HepG2 (cell line): Measurements from ENCODE around the gene FBXW5. TPM values are rescaled to one million over a fixed set of nuclear protein-coding genes. Genes with fewer than 3 reads are reported as not detected.

Experiments
- CEBPG ChIP-seq: IDR thresholded peaks from 2 replicates; pipeline ENCODE4 v1.6.1; 2016
- GABPB1 ChIP-seq: IDR thresholded peaks from 2 replicates; pipeline ENCODE4 v1.6.1; 2016; ENCODE audit warnings: mild to moderate bottlenecking, missing genetic modification reagents, moderate library complexity, missing compliant biosample characterization
- KLF11 ChIP-seq: IDR thresholded peaks from 2 replicates; pipeline ENCODE4 v1.6.1; 2016; ENCODE audit warnings: missing compliant biosample characterization
- MXI1 ChIP-seq: IDR thresholded peaks from 3 replicates; pipeline ENCODE4 v1.6.1; 2012; ENCODE audit warnings: low read depth, low read length, inconsistent platforms, borderline replicate concordance
- NFYC ChIP-seq: IDR thresholded peaks from 2 replicates; pipeline ENCODE4 v1.6.1; 2016; ENCODE audit warnings: missing genetic modification reagents, missing compliant biosample characterization
- RBFOX2 ChIP-seq: fragments of 200-400 bp; formaldehyde crosslinking; IDR thresholded peaks from 2 replicates; pipeline ENCODE4 v1.6.1; 2017; ENCODE audit warnings: low read depth, mild to moderate bottlenecking, low read length
- SATB2 ChIP-seq: sonication (generic); formaldehyde crosslinking; IDR thresholded peaks from 2 replicates; pipeline ENCODE4 v1.5.0; 2020; ENCODE audit warnings: missing genetic modification reagents
- STAG1 ChIP-seq: sonication (generic); formaldehyde crosslinking; IDR thresholded peaks from 2 replicates; pipeline ENCODE4 v1.4.0; 2020; ENCODE audit warnings: missing genetic modification reagents
- ZBTB38 ChIP-seq: sonication (generic); formaldehyde crosslinking; IDR thresholded peaks from 2 replicates; pipeline ENCODE4 v1.5.1; 2020; ENCODE audit warnings: mild to moderate bottlenecking, missing genetic modification reagents
- ZMYM2 ChIP-seq: sonication (generic); formaldehyde crosslinking; IDR thresholded peaks from 2 replicates; pipeline ENCODE4 v1.8.0; 2022; ENCODE audit warnings: mild to moderate bottlenecking, missing genetic modification reagents
- ZNF235 ChIP-seq: sonication (generic); formaldehyde crosslinking; IDR thresholded peaks from 2 replicates; pipeline ENCODE4 v1.8.1; 2023; ENCODE audit warnings: mild to moderate bottlenecking, missing genetic modification reagents, borderline replicate concordance
- ZNF260 ChIP-seq: sonication (generic); formaldehyde crosslinking; IDR thresholded peaks from 2 replicates; pipeline ENCODE4 v1.4.0; 2020; ENCODE audit warnings: missing genetic modification reagents, low read depth, mild to moderate bottlenecking, borderline replicate concordance
- ZNF430 ChIP-seq: sonication (generic); formaldehyde crosslinking; IDR thresholded peaks from 2 replicates; pipeline ENCODE4 v1.9.0; 2021; ENCODE audit warnings: mild to moderate bottlenecking, missing genetic modification reagents
- ZNF44 ChIP-seq: sonication (generic); formaldehyde crosslinking; IDR thresholded peaks from 2 replicates; pipeline ENCODE4 v1.5.1; 2020; ENCODE audit warnings: mild to moderate bottlenecking, missing genetic modification reagents
- ZNF558 ChIP-seq: sonication (generic); formaldehyde crosslinking; IDR thresholded peaks from 2 replicates; pipeline ENCODE4 v1.9.0; 2022; ENCODE audit warnings: mild to moderate bottlenecking, missing genetic modification reagents, borderline replicate concordance
- ZNF619 ChIP-seq: sonication (generic); formaldehyde crosslinking; IDR thresholded peaks from 2 replicates; pipeline ENCODE4 v1.4.0; 2020; ENCODE audit warnings: mild to moderate bottlenecking, missing genetic modification reagents
- ZNF678 ChIP-seq: sonication (generic); formaldehyde crosslinking; IDR thresholded peaks from 2 replicates; pipeline ENCODE4 v1.4.0; 2020; ENCODE audit warnings: mild to moderate bottlenecking, missing genetic modification reagents
- ZNF775 ChIP-seq: sonication (generic); formaldehyde crosslinking; IDR thresholded peaks from 2 replicates; pipeline ENCODE4 v1.4.0; 2020; ENCODE audit warnings: missing genetic modification reagents, mild to moderate bottlenecking, moderate library complexity, borderline replicate concordance
- polyA plus RNA-seq, 8 experiments: library from polyadenylated mRNA; depleted of rRNA in 3 of 8; stranded (reverse) in 7 of 8; unstranded in 1 of 8; fragments of >200 nt; fragmentation: Illumina TruSeq in 4 of 8; extraction: Trizol in 4 of 8; gene quantifications; 2 replicates each; pipeline versions ENCODE4 v1.2.1 to v1.2.3, GENCODE V29; 2011 to 2016; ENCODE audit warnings: low read depth in 4 of 8, missing spikeins in 1 of 8, mixed read lengths in 1 of 8; ENCODE audit not compliant: insufficient read depth in 1 of 8
- total RNA-seq, 5 experiments: library from RNA; depleted of rRNA; stranded (reverse); fragments of >200 nt; fragmentation: Illumina TruSeq; extraction: Trizol; gene quantifications; 2 replicates each; pipeline ENCODE4 v1.2.3, GENCODE V29; 2016; ENCODE audit warnings: low read depth in 1 of 5
- TF ChIP-seq, protein P1 (sequence below): sonication (generic); formaldehyde crosslinking; IDR thresholded peaks from 2 replicates; pipeline ENCODE4 v1.9.0; 2022; ENCODE audit warnings: missing genetic modification reagents, mild to moderate bottlenecking, borderline replicate concordance
- TF ChIP-seq, protein P2 (sequence below): sonication (generic); formaldehyde crosslinking; IDR thresholded peaks from 2 replicates; pipeline ENCODE4 v1.4.0; 2020; ENCODE audit warnings: missing genetic modification reagents
- TF ChIP-seq, protein P3 (sequence below): sonication (generic); formaldehyde crosslinking; IDR thresholded peaks from 2 replicates; pipeline ENCODE4 v1.4.0; 2020; ENCODE audit warnings: missing genetic modification reagents, borderline replicate concordance
- TF ChIP-seq, protein P4 (sequence below): sonication (generic); formaldehyde crosslinking; IDR thresholded peaks from 2 replicates; pipeline ENCODE4 v1.4.0; 2020; ENCODE audit warnings: mild to moderate bottlenecking, missing genetic modification reagents
- TF ChIP-seq, protein P5 (sequence below): sonication (generic); formaldehyde crosslinking; IDR thresholded peaks from 2 replicates; pipeline ENCODE4 v1.5.0; 2020; ENCODE audit warnings: missing genetic modification reagents, mild to moderate bottlenecking, borderline replicate concordance

FBXW5 gene
- total and polyA plus RNA-seq, 2 of the 13 experiments (the other 11 are each of a cell fraction or from before 2014, with no cell fraction given), result 52.0 to 60.4 TPM

DNA sequence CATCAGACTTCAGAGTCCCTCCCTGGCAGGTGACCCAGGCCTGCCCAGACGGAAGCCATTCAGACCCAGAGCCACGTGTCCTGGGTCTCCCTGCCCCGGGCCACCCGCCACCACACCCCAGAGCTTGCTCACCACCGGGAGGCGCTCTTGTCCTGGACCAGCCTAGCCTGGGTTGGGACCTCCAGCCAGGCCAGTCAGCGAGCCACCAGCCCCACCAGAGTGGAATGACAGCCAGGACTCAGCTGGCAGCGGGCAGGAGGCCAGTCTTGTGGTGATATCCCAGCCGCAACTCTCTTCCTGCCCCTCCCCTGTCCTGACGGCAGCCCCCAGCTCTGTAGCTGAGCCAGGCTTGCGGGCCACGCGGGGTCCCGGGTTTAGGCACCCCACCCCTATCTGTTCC, 31.1 kb upstream of the FBXW5 start (continued):
- TF ChIP-seq, protein P1, sequence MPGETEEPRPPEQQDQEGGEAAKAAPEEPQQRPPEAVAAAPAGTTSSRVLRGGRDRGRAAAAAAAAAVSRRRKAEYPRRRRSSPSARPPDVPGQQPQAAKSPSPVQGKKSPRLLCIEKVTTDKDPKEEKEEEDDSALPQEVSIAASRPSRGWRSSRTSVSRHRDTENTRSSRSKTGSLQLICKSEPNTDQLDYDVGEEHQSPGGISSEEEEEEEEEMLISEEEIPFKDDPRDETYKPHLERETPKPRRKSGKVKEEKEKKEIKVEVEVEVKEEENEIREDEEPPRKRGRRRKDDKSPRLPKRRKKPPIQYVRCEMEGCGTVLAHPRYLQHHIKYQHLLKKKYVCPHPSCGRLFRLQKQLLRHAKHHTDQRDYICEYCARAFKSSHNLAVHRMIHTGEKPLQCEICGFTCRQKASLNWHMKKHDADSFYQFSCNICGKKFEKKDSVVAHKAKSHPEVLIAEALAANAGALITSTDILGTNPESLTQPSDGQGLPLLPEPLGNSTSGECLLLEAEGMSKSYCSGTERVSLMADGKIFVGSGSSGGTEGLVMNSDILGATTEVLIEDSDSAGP (CRISPR knock-in tag), result peak; percentile 40; the same call in 1 of the 2 replicates
- TF ChIP-seq RBFOX2 (no peak), ZBTB38 (no peak), ZNF260 (no peak), ZNF235 (no peak), CEBPG (CRISPR knock-in tag) (no peak), ZNF44 (CRISPR knock-in tag) (no peak), GABPB1 (CRISPR knock-in tag) (no peak), ZNF678 (CRISPR knock-in tag) (no peak), ZNF558 (CRISPR knock-in tag) (no peak), ZNF775 (no peak), KLF11 (no peak), ZNF430 (CRISPR knock-in tag) (no peak), NFYC (CRISPR knock-in tag) (no peak), ZMYM2 (no peak), MXI1 (0 out of 3 replicates have a peak, but pooled peaks have one; percentile 36), ZNF619 (CRISPR knock-in tag) (no peak), STAG1 (CRISPR knock-in tag) (peak; percentile 64), SATB2 (CRISPR knock-in tag) (no peak)
- TF ChIP-seq, protein P2, sequence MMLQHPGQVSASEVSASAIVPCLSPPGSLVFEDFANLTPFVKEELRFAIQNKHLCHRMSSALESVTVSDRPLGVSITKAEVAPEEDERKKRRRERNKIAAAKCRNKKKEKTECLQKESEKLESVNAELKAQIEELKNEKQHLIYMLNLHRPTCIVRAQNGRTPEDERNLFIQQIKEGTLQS (CRISPR knock-in tag), result no peak
- TF ChIP-seq, protein P3, sequence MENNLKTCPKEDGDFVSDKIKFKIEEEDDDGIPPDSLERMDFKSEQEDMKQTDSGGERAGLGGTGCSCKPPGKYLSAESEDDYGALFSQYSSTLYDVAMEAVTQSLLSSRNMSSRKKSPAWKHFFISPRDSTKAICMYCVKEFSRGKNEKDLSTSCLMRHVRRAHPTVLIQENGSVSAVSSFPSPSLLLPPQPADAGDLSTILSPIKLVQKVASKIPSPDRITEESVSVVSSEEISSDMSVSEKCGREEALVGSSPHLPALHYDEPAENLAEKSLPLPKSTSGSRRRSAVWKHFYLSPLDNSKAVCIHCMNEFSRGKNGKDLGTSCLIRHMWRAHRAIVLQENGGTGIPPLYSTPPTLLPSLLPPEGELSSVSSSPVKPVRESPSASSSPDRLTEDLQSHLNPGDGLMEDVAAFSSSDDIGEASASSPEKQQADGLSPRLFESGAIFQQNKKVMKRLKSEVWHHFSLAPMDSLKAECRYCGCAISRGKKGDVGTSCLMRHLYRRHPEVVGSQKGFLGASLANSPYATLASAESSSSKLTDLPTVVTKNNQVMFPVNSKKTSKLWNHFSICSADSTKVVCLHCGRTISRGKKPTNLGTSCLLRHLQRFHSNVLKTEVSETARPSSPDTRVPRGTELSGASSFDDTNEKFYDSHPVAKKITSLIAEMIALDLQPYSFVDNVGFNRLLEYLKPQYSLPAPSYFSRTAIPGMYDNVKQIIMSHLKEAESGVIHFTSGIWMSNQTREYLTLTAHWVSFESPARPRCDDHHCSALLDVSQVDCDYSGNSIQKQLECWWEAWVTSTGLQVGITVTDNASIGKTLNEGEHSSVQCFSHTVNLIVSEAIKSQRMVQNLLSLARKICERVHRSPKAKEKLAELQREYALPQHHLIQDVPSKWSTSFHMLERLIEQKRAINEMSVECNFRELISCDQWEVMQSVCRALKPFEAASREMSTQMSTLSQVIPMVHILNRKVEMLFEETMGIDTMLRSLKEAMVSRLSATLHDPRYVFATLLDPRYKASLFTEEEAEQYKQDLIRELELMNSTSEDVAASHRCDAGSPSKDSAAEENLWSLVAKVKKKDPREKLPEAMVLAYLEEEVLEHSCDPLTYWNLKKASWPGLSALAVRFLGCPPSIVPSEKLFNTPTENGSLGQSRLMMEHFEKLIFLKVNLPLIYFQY (CRISPR knock-in tag), result no peak
- TF ChIP-seq, protein P4, sequence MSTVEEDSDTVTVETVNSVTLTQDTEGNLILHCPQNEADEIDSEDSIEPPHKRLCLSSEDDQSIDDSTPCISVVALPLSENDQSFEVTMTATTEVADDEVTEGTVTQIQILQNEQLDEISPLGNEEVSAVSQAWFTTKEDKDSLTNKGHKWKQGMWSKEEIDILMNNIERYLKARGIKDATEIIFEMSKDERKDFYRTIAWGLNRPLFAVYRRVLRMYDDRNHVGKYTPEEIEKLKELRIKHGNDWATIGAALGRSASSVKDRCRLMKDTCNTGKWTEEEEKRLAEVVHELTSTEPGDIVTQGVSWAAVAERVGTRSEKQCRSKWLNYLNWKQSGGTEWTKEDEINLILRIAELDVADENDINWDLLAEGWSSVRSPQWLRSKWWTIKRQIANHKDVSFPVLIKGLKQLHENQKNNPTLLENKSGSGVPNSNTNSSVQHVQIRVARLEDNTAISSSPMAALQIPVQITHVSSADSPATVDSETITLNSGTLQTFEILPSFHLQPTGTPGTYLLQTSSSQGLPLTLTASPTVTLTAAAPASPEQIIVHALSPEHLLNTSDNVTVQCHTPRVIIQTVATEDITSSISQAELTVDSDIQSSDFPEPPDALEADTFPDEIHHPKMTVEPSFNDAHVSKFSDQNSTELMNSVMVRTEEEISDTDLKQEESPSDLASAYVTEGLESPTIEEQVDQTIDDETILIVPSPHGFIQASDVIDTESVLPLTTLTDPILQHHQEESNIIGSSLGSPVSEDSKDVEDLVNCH (CRISPR knock-in tag), result no peak
- TF ChIP-seq, protein P5, sequence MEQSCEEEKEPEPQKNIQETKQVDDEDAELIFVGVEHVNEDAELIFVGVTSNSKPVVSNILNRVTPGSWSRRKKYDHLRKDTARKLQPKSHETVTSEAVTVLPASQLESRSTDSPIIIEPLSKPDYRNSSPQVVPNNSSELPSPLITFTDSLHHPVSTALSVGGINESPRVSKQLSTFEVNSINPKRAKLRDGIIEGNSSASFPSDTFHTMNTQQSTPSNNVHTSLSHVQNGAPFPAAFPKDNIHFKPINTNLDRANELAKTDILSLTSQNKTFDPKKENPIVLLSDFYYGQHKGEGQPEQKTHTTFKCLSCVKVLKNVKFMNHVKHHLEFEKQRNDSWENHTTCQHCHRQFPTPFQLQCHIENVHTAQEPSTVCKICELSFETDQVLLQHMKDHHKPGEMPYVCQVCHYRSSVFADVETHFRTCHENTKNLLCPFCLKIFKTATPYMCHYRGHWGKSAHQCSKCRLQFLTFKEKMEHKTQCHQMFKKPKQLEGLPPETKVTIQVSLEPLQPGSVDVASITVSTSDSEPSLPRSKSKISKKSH (CRISPR knock-in tag), result no peak
